ENCODE results near the gene GMCL1.

DNA sequence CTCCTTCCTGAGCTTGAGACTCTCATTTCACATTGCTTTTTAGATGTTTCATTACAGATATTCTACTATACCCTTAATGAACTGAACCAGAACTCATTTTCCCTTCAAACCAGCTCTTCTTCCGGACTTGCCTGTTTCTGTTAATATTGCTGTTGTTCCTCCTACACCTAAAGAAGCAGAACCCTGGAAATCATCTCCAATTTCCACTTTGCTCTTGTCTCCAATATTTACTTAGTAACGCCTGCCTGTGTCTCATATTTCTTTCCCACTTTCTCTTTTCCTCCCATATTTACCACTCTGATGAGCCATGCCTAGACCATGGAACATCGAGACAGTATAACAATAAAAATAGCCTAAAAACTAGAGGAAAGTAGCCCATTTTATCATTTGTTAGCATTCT, 17.9 kb upstream of the GMCL1 start:
- TF ChIP-seq CTCF (conservative IDR thresholded peaks at IDR 0.05; ENCODE audit: low read depth, low read length) (no peak), EZH2 (IDR thresholded peaks at IDR 0.05; ENCODE audit: borderline replicate concordance, low read depth, low read length, poor library complexity, severe bottlenecking) (no peak)
